Large intestine (tissue), 3 donors: ENCODE measurements around the gene RHBDD3. TPM values are rescaled to one million over a fixed set of nuclear protein-coding genes. Genes with fewer than 3 reads are reported as not detected.

Experiments
- DNase-seq, 2 donors: peaks; one replicate each; pipeline versions ENCODE4 v3.0.0 to v3.0.0-alpha.2; 2013
- H3K27ac ChIP-seq: one replicate; pipeline ENCODE4 v1.5.1; 2013; ENCODE audit warnings: low read length
- H3K27me3 ChIP-seq: 2 replicates; pipeline ENCODE4 v1.6.1; 2013; ENCODE audit warnings: low read length; ENCODE audit not compliant: control insufficient read depth, insufficient read depth
- H3K36me3 ChIP-seq: 2 replicates; pipeline ENCODE4 v1.6.1; 2013; ENCODE audit warnings: low read length; ENCODE audit not compliant: control insufficient read depth, insufficient read depth
- H3K4me1 ChIP-seq: one replicate; pipeline ENCODE4 v1.6.1; 2013; ENCODE audit warnings: low read length; ENCODE audit not compliant: control insufficient read depth, insufficient read depth
- H3K4me3 ChIP-seq: one replicate; pipeline ENCODE4 v1.5.1; 2013; ENCODE audit warnings: low read length
- H3K9me3 ChIP-seq: one replicate; pipeline ENCODE4 v1.6.1; 2013; ENCODE audit warnings: mild to moderate bottlenecking, low read depth, low read length, moderate library complexity; ENCODE audit not compliant: control insufficient read depth
- WGBS: methylation state at CpG from one replicate; pipeline ENCODE4 v1.1.5; 2013; ENCODE audit warnings: low lambda C conversion rate; ENCODE audit not compliant: insufficient coverage; 5-methylcytosine and 5-hydroxymethylcytosine counted together
- polyA plus RNA-seq: library from polyadenylated mRNA; unstranded; fragments of 120-200 nt; gene quantifications from one replicate; pipeline ENCODE4 v1.2.1, GENCODE V29; 2013

Gene RHBDD3
- polyA plus RNA-seq, 1 donor: 26.3 TPM

DNA sequence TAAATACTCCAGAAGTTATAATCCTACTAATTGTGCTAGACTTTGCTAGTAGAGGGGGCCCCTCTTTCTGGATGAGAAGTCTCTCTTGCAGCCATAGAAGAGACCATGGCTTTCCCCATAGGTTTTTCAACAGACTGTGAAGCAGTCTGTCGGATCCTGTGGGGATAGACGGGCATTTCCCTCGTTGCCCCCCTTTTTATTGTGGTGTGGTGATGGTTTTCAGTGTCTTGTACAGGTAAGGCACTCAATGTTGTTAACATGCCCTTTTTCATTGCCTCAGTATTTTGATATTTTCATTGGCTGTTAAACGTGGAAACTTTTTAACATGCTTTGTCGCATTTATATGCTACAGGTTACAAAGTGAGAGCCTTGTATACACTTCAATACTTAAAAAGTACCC lies 22.3 kb upstream of the RHBDD3 start:
- H3K27ac ChIP-seq: no peak overlapping the region
- H3K4me1 ChIP-seq: no peaks in the 10 kb centered on the region
- no peak for DNase-seq
- 100% methylated on average over 2 of the region's 5 CpGs for WGBS
- no peaks in the 10 kb centered on the region for H3K9me3 ChIP-seq
- peaks cover 90% of the 10 kb centered on the region for H3K36me3 ChIP-seq
- no peaks in the 10 kb centered on the region for H3K27me3 ChIP-seq
- no peak overlapping the region for H3K4me3 ChIP-seq

DNA sequence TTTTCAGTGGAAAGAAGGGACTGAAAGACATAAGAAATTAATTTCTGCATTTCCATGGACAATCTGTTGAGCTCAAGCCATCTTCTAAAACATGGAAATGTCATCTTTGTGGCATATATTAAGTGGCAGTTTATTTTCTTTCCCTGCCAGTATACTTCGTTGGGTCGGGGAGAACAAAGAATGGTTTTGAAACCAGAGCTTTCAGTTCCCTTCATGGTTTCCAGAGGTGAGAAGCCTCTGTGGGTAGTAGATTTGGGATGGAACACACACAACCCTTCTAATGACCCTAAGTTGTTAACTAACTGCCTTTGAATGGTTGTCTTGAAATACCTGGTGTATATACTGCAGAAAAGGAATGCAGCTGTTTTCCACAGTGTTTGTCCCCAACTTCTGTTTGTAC lies 21.1 kb upstream of the RHBDD3 start:
- H3K4me3 ChIP-seq: no peak overlapping the region
- no peak for DNase-seq
- no peaks in the 10 kb centered on the region for H3K4me1 ChIP-seq
- WGBS: no CpG with 5 or more reads among the region's 2 CpGs
- no peak overlapping the region for H3K27ac ChIP-seq
- no peaks in the 10 kb centered on the region for H3K9me3 ChIP-seq
- peaks cover 91% of the 10 kb centered on the region for H3K36me3 ChIP-seq
- no peaks in the 10 kb centered on the region for H3K27me3 ChIP-seq

DNA sequence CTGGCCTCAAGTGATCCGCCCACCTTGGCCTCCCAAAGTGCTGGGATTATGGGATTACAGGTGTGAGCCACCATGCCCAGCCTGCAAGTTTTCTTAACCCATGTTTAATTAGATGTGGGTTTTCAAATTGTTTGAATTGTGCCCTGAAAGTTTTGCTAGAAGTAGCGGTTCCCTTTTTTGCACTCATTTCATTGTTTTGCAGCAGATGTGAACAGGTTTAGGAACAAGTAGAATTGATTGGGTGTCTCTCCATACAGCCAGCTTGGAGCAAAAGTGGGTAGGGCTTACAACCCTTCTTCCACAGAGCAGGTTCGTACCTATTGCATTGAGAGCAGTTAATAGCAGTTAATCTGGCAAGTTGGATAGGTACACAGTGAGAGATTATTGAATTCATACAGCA lies 16.4 kb upstream of the RHBDD3 start:
- no peak for DNase-seq
- WGBS: no CpG with 5 or more reads among the region's 3 CpGs
- H3K27ac ChIP-seq: no peak overlapping the region
- H3K4me3 ChIP-seq: no peak overlapping the region
- no peaks in the 10 kb centered on the region for H3K4me1 ChIP-seq
- H3K36me3 ChIP-seq: peaks cover 90% of the 10 kb centered on the region
- H3K27me3 ChIP-seq: no peaks in the 10 kb centered on the region
- H3K9me3 ChIP-seq: no peaks in the 10 kb centered on the region

DNA sequence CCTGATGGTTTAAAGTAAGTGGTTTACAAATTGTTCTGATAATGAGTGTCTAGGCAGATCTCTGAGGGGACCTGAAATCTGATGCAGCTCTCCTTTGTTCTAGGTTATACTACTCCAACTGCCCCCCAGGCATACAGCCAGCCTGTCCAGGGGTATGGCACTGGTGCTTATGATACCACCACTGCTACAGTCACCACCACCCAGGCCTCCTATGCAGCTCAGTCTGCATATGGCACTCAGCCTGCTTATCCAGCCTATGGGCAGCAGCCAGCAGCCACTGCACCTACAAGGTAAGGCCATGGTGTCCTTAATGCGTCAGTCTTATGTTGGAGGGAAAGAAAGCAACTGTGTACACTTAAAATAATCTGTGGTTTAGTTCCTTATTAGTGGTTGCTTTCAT lies 10.1 kb upstream of the RHBDD3 start:
- H3K9me3 ChIP-seq: no peaks in the 10 kb centered on the region
- no peak for DNase-seq
- no peak overlapping the region for H3K27ac ChIP-seq
- peaks cover 78% of the 10 kb centered on the region for H3K36me3 ChIP-seq
- no peaks in the 10 kb centered on the region for H3K27me3 ChIP-seq
- peaks cover 17% of the 10 kb centered on the region for H3K4me1 ChIP-seq
- H3K4me3 ChIP-seq: no peak overlapping the region
- no CpG with 5 or more reads among the region's 1 CpG for WGBS

DNA sequence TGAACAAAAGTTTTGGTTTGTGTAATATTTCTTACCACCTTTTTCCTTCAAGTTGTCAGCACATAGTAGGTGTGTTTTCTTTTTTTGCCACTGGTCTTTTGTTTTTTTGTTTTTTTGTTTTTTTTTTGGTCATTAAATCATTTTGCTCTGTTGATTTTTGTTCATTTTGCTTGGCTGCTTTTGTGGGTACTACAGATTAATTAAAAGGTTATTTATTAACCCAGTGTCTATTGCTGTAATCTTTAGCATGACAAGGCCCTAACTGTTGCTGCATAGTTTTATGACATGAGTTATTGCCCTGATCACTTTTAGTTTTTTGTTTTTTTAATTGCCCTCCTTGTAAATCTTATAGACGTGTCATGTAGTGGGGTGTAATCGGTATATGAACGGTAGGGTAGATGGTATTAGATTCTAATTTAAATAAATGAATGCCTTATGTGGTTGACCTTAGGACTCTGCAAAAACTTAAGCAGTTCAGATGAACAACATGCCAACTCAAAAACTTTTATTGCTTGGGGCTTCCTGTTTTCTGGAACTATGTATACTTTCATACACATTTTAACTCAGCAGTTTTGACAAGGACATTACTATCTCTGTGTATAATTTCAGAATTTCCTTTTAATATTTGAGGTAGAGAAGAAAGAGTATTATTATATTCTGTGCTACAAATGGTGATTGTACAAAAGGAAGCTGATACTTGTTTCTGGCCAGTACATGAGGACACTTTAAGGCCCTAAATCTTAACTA lies 8.2 kb upstream of the RHBDD3 start:
- no peak overlapping the region for H3K4me3 ChIP-seq
- WGBS: 0% methylated on average over 3 of the region's 3 CpGs
- H3K27me3 ChIP-seq: no peaks in the 10 kb centered on the region
- H3K4me1 ChIP-seq: peaks cover 29% of the 10 kb centered on the region
- no peaks in the 10 kb centered on the region for H3K9me3 ChIP-seq
- H3K27ac ChIP-seq: peak overlapping the region; percentile 43
- H3K36me3 ChIP-seq: peaks cover 72% of the 10 kb centered on the region
- DNase-seq: peak; percentile 57 to 89

DNA sequence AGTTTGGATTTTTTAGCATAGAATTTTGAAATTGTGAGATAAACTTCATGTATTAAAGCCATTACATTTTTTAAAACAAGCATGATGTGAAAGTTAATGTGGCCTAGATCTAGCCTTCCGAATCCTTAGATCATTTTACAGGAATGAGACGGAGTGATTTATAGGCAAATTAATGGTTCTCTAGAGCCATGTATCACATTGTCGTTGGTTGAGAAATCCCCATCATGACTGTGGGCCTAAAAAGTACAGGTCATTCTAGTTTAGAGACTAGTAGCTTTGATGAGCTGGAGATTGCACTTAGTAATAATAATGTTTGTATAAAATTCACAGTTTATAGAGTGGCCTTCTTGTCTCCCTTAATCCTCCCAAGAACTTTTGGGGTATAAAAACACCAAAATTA lies 7.4 kb upstream of the RHBDD3 start:
- Histone ChIP-seq H3K27me3 (no peaks in the 10 kb centered on the region), H3K4me1 (peaks cover 29% of the 10 kb centered on the region), H3K36me3 (peaks cover 67% of the 10 kb centered on the region), H3K9me3 (no peaks in the 10 kb centered on the region), H3K27ac (no peak overlapping the region), H3K4me3 (no peak overlapping the region)
- DNase-seq: no peak
- WGBS: 40% methylated on average over 1 of the region's 3 CpGs

DNA sequence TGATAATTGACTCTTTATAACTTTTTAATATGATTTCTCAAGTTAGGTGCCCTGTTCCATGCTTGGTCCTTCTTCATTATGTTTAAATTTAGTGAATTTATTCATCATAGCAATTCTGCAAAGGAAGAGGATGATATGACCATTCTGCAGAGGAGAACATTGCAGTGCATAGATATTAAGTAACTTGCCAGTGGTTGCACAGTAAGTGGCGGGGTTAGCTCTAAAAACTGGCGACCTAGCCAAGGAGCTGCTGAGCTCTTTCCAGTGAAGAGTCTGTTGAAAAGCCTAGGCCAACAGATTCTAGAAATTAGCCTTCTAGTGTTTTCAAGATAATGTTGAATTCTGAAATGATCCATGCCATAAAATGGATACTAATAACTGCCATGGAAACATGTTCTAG lies 4.8 kb upstream of the RHBDD3 start:
- H3K4me1 ChIP-seq: peaks cover 25% of the 10 kb centered on the region
- no CpG with 5 or more reads among the region's 2 CpGs for WGBS
- no peak overlapping the region for H3K4me3 ChIP-seq
- DNase-seq: no peak
- H3K9me3 ChIP-seq: no peaks in the 10 kb centered on the region
- no peak overlapping the region for H3K27ac ChIP-seq
- peaks cover 42% of the 10 kb centered on the region for H3K36me3 ChIP-seq
- H3K27me3 ChIP-seq: no peaks in the 10 kb centered on the region

DNA sequence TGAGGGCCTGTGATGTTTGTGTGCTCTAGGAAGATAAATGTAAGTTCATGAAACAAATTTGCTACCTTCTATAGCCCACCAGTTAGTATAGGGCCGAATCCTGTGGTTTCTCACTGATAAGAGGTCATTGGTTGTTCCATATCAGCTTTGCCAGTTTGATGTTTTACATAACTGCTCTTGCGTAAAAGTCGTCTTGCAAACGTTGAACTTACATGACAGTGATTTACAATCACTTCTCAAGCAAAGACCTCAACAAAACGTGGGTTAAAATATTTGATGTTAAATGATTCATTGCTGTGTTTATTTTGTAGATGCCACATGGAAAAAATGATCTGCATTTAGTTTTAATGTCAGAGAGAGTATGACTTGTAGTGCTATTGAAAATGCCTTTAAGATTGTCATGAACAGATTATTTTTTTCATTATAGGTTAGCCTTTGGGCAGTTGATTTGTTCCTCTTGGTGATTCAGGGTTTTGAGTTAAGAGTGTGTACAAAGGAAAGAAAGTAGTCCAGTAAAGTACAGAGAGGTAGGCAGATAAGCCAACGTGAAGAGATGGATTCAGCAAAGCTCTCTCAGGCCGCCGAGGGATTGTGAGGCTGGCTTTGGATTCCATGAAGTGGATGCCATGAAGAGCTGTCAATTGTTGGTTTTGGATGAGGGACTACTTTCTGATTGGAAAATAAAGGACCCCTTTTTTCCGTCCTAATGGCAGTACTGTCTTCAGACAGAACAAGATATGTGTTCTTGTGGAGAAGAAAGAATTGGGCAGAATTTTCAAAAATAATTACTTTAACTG lies 2.9 kb upstream of the RHBDD3 start:
- Histone ChIP-seq H3K36me3 (peaks cover 32% of the 10 kb centered on the region), H3K27ac (peak overlapping the region; percentile 80), H3K9me3 (no peaks in the 10 kb centered on the region), H3K4me1 (peaks cover 27% of the 10 kb centered on the region), H3K27me3 (no peaks in the 10 kb centered on the region), H3K4me3 (peak overlapping the region; percentile 60)
- 0% methylated on average over 3 of the region's 9 CpGs for whole genome bisulfite sequencing
- DNase-seq: peak; percentile 55 to 80

DNA sequence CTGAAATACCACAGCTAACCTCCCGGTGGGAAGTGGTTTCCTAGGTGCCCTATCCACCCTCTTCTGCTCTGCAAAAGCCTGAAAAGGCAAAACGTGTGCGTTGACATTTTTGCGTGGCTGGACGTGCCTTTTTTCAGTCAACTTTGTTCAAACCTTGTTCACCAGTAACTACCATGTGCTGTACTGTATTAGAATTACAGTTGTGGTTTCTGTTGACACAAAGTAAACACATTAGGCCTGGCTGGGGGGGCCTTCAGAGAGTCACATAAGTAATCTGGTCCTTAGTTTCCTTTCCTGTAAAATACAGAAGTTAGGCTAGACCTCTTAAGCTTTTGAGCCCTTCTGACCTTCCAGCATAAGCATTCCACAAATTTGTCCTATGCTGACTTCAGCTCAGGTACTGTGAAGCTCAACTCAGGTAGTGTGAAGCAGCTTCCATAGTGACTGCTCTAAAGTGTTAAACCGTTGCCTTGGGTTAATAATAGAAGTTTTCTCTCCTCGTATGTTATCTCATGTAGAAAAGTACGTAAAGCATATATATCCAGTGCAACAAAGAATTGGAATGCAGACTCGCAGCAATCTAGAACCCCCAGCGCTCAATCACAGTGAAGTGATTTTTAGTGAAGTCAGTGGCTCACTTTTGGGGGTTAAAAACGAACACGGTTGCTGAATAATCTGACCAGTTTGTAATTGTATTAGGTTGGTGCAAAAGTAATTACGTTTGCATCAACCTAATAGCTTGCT lies 2.1 kb upstream of the RHBDD3 start:
- H3K27me3 ChIP-seq: no peaks in the 10 kb centered on the region
- peak in 1 of 2 donors; percentile 41 for DNase-seq
- peak overlapping the region; percentile 80 for H3K27ac ChIP-seq
- peaks cover 32% of the 10 kb centered on the region for H3K36me3 ChIP-seq
- WGBS: 12% methylated on average over 5 of the region's 13 CpGs
- H3K9me3 ChIP-seq: no peaks in the 10 kb centered on the region
- H3K4me1 ChIP-seq: peaks cover 22% of the 10 kb centered on the region
- peak overlapping the region; percentile 60 for H3K4me3 ChIP-seq

DNA sequence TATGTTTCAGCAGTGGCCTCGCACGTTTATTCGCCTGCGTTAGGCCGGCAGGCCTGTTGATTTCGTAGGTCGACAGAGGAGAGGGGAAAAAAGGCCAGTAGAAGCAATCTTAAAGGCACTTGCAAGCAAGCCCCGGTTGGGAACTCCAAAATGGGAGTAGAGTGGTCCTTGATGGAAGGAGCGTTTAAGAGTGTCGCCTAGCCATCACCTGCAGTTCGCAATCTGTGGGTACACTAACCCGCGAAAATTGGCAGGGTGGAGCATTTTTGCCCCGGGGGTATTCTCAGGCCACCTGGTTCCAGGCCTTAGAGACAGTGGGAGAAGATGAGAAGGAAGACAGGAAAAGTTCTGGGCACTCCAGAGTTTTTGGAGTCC lies 1.4 kb upstream of the RHBDD3 start:
- no peaks in the 10 kb centered on the region for H3K9me3 ChIP-seq
- H3K27ac ChIP-seq: peak overlapping the region; percentile 80
- DNase-seq: no peak
- H3K27me3 ChIP-seq: no peaks in the 10 kb centered on the region
- peak overlapping the region; percentile 60 for H3K4me3 ChIP-seq
- WGBS: no CpG with 5 or more reads among the region's 14 CpGs
- H3K36me3 ChIP-seq: peaks cover 29% of the 10 kb centered on the region
- H3K4me1 ChIP-seq: peaks cover 22% of the 10 kb centered on the region
